HG02981 (cell line): ENCODE measurements around the gene PAPSS2.
A peak's percentile ranks its signal among the peaks of the same experiment; 100 is the strongest.
"Not testable (repeated sequence)": the region's sequence is repeated elsewhere in the genome, so short reads cannot be mapped to it uniquely, and the experiment has no call there.

Experiments used
- ATAC-seq: cut with Tn5 transposase; IDR thresholded peaks from one replicate; pipeline ENCODE4 v1.9.1; 2021; ENCODE audit warnings: mild to moderate bottlenecking, moderate library complexity; ENCODE audit not compliant: unreplicated experiment

PAPSS2 gene

GRCh38 chr10:87659571-87660483 is at the start of gene PAPSS2:
PAPSS2 (plus strand) TSS chr10:87659878; CDS start chr10:87659982, 104 bp downstream.
- peak; percentile 55 for ATAC-seq

- ATAC-seq, result not testable (repeated sequence)
Observed at GRCh38 chr10:87611341-87611740, 48.3 kb upstream of the PAPSS2 start.

GRCh38 chr10:87612115-87612514 is 47.6 kb upstream of the PAPSS2 start:
- no peak for ATAC-seq

GRCh38 chr10:87613751-87614150 is 45.9 kb upstream of the PAPSS2 start:
- ATAC-seq, result no peak

GRCh38 chr10:87615856-87616255 is 43.8 kb upstream of the PAPSS2 start:
- no peak for ATAC-seq

- ATAC-seq, result no peak
Observed at GRCh38 chr10:87617503-87617902, 42.2 kb upstream of the PAPSS2 start.

- no peak for ATAC-seq
Observed at GRCh38 chr10:87618566-87619423, 40.9 kb upstream of the PAPSS2 start.

- no peak for ATAC-seq
Observed at GRCh38 chr10:87619705-87620104, 40.0 kb upstream of the PAPSS2 start.

- not testable (repeated sequence) for ATAC-seq
Observed at GRCh38 chr10:87621440-87621839, 38.2 kb upstream of the PAPSS2 start.

- peak; percentile 68 for ATAC-seq
Observed at GRCh38 chr10:87622314-87623004, 37.2 kb upstream of the PAPSS2 start.

- ATAC-seq, result no peak
Observed at GRCh38 chr10:87623191-87623590, 36.5 kb upstream of the PAPSS2 start.

GRCh38 chr10:87625661-87626060 is 34.0 kb upstream of the PAPSS2 start:
- no peak for ATAC-seq

- no peak for ATAC-seq
Observed at GRCh38 chr10:87626422-87626892, 33.2 kb upstream of the PAPSS2 start.

GRCh38 chr10:87630171-87630570 is 29.5 kb upstream of the PAPSS2 start:
- ATAC-seq, result no peak

- ATAC-seq, result no peak
Observed at GRCh38 chr10:87632454-87632853, 27.2 kb upstream of the PAPSS2 start.

GRCh38 chr10:87634311-87634710 is 25.4 kb upstream of the PAPSS2 start:
- ATAC-seq, result no peak

GRCh38 chr10:87635498-87636312 is 24.0 kb upstream of the PAPSS2 start:
- ATAC-seq, result no peak

- ATAC-seq, result no peak
Observed at GRCh38 chr10:87636313-87636915, 23.3 kb upstream of the PAPSS2 start.

- no peak for ATAC-seq
Observed at GRCh38 chr10:87639493-87639892, 20.2 kb upstream of the PAPSS2 start.

- ATAC-seq, result no peak
Observed at GRCh38 chr10:87640043-87640442, 19.6 kb upstream of the PAPSS2 start.
